ENCODE results near the gene PPL. TPM values are rescaled to one million over a fixed set of nuclear protein-coding genes. Genes with fewer than 3 reads are reported as not detected.

Gene PPL
- total and polyA plus RNA-seq, 2 of the 8 experiments (the other 6 are each of a cell fraction or from before 2014, with no cell fraction given): 11.3 to 29.5 TPM

- no peak overlapping the region for H3K4me3 ChIP-seq (ENCODE audit: extremely low read depth in 1 of 4, insufficient read depth in 2 of 4, low read depth in 3 of 4, low read length in 4 of 4)
- H3K56ac ChIP-seq (replicated peaks; ENCODE audit: insufficient read length, low read depth, low read length): no peak overlapping the region
- DNase-seq (ENCODE audit: low read depth in 1 of 2, low spot score in 2 of 2) (no peak), FAIRE-seq (no peak)
- no peak overlapping the region for H2AFZ ChIP-seq (ENCODE audit: low read length)
- no peak overlapping the region for H3K4me2 ChIP-seq (ENCODE audit: insufficient read depth in 1 of 2, low read depth in 2 of 2, low read length in 2 of 2)
- no peak overlapping the region for H2BK5ac ChIP-seq (ENCODE audit: low read depth, low read length)
- H3K23ac ChIP-seq (ENCODE audit: insufficient read length): no peak overlapping the region
- no peak overlapping the region for H3K14ac ChIP-seq (ENCODE audit: insufficient read length)
- peaks cover 18 to 39% (median 26%) of the 10 kb centered on the region in 4 experiments; a peak in 7 of 8 replicates for H3K36me3 ChIP-seq (ENCODE audit: control insufficient read depth in 2 of 4, insufficient read depth in 4 of 4, low read length in 3 of 4)
- no peak overlapping the region for H4K91ac ChIP-seq (replicated peaks; ENCODE audit: insufficient read length, low read length)
- CTCF ChIA-PET (ENCODE audit: partially characterized antibody): interaction anchor here (1.1 to 1.4 kb wide), 2 partner anchors 25 to 92 kb away, joined by 3 to 4 read pairs; no protein-coding TSS in a partner anchor
- no peak overlapping the region for H4K8ac ChIP-seq (ENCODE audit: extremely low read depth, insufficient read depth, low read length)
- H3K4me1 ChIP-seq (replicated peaks in 1 of 4; ENCODE audit: control insufficient read depth in 3 of 4, insufficient read depth in 4 of 4, low read length in 3 of 4): no peaks in the 10 kb centered on the region
- no peak overlapping the region for H2BK120ac ChIP-seq (replicated peaks; ENCODE audit: low read depth, low read length)
- H3K9ac ChIP-seq (replicated peaks in 1 of 4; ENCODE audit: extremely low read depth in 1 of 4, low read depth in 3 of 4, low read length in 3 of 4): no peak overlapping the region
- no peak overlapping the region for H2BK20ac ChIP-seq (ENCODE audit: low read length)
- POLR2A ChIA-PET (ENCODE audit: partially characterized antibody): no interaction called here
- H3K23me2 ChIP-seq (ENCODE audit: low read depth, low read length): no peaks in the 10 kb centered on the region
- H3K79me1 ChIP-seq (ENCODE audit: low read depth, low read length): peaks cover 7% of the 10 kb centered on the region
- H3K4ac ChIP-seq (replicated peaks; ENCODE audit: insufficient read length, low read depth, low read length): no peak overlapping the region
- no peak overlapping the region for H3K18ac ChIP-seq (ENCODE audit: extremely low read depth, low read length)
- no peaks in the 10 kb centered on the region for H3K9me3 ChIP-seq (ENCODE audit: insufficient read depth in 2 of 2, low read depth in 1 of 2, low read length in 1 of 2)
- H2BK12ac ChIP-seq (ENCODE audit: low read depth, low read length): no peak overlapping the region
- H4K5ac ChIP-seq (ENCODE audit: insufficient read length, low read depth, low read length): no peak overlapping the region
- no peak overlapping the region for H2BK15ac ChIP-seq (ENCODE audit: low read length)
- WGBS, 2 experiments (ENCODE audit: extremely low coverage in 1 of 2, insufficient coverage in 1 of 2, insufficient read length in 1 of 2, insufficient replicate concordance in 2 of 2, low coverage in 1 of 2, low lambda C conversion rate in 2 of 2, missing lambda C conversion rate in 1 of 2): 83% methylated on average over 3 of the region's 3 CpGs; no CpG with 5 or more reads in 1 of the 2 experiments
- H4K20me1 ChIP-seq (replicated peaks in 1 of 2; ENCODE audit: control insufficient read depth in 1 of 2, insufficient read depth in 2 of 2, low read length in 2 of 2): peaks cover 4 to 11% of the 10 kb centered on the region in 2 experiments
- H3K79me2 ChIP-seq (ENCODE audit: control insufficient read depth in 1 of 2, insufficient read depth in 2 of 2, low read length in 2 of 2): peaks cover 4 to 57% of the 10 kb centered on the region in 2 experiments; a peak in 3 of 4 replicates
- no peaks in the 10 kb centered on the region for H3K27me3 ChIP-seq (replicated peaks in 1 of 4; ENCODE audit: control insufficient read depth in 3 of 4, extremely low read depth in 1 of 4, insufficient read depth in 3 of 4, low read length in 3 of 4)
- H3K27ac ChIP-seq (ENCODE audit: low read depth, low read length): no peak overlapping the region
- no peak overlapping the region for H2AK5ac ChIP-seq (ENCODE audit: low read depth, low read length)
- TF ChIP-seq ATF2 (IDR thresholded peaks at IDR 0.05; ENCODE audit: low read length) (no peak), SUZ12 (IDR thresholded peaks at IDR 0.05; ENCODE audit: low read length) (no peak), RXRA (IDR thresholded peaks at IDR 0.05; ENCODE audit: insufficient read depth, low read depth, low read length) (no peak), RNF2 (IDR thresholded peaks at IDR 0.05; ENCODE audit: borderline replicate concordance, low read depth, low read length, missing control alignments, poor library complexity, severe bottlenecking) (no peak), BRCA1 (IDR thresholded peaks at IDR 0.05; ENCODE audit: low read depth, low read length) (no peak), SIRT6 (IDR thresholded peaks at IDR 0.05; ENCODE audit: low read length) (no peak), CTBP2 (IDR thresholded peaks at IDR 0.05; ENCODE audit: borderline replicate concordance, insufficient read depth, insufficient read length, low read length) (no peak), PHF8 (conservative IDR thresholded peaks at IDR 0.05; ENCODE audit: low read depth, low read length) (no peak), KDM5A (IDR thresholded peaks at IDR 0.05; ENCODE audit: low read length) (no peak), MAX (IDR thresholded peaks at IDR 0.05) (no peak), CBX8 (IDR thresholded peaks at IDR 0.05; ENCODE audit: borderline replicate concordance, low read depth, low read length) (no peak), RBBP5 (IDR thresholded peaks at IDR 0.05; ENCODE audit: borderline replicate concordance, low read depth, low read length) (no peak)
Observed at GRCh38 chr16:4864728-4865127, 72.2 kb downstream of the PPL start.

Data from H1 (cell line).